GM10266 (cell line): ENCODE measurements around the gene LMTK2.

ENCODE experiments used
- DNase-seq: peaks from one replicate; pipeline ENCODE4 v3.0.0; 2012; ENCODE audit errors: extremely low spot score
- TF ChIP-seq, protein P1 (sequence below): IDR thresholded peaks from 2 replicates; pipeline ENCODE4 v1.5.1; 2012; ENCODE audit warnings: mild to moderate bottlenecking, low read depth; ENCODE audit not compliant: control insufficient read depth, insufficient read depth; ENCODE audit errors: missing control alignments

LMTK2 gene

DNA sequence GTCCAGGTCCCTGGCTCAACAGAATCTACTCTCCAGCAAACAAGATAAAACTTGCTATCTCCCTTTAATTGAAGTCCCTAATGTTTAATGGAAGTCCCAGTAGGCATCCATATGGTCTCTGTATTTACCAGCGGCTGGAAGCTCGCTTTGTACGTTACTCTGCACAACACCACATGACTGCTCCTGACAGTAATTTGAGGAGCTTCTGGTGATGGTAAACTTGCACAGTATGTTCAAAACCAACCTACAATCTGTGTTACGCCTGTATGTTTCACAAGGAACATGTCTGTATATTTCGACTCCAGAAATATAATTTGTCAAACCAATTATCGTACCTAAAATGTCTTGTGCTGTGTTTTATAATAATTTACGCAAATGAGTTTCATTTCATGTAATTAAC, 149.8 kb downstream of the LMTK2 start:
- TF ChIP-seq, protein P1, sequence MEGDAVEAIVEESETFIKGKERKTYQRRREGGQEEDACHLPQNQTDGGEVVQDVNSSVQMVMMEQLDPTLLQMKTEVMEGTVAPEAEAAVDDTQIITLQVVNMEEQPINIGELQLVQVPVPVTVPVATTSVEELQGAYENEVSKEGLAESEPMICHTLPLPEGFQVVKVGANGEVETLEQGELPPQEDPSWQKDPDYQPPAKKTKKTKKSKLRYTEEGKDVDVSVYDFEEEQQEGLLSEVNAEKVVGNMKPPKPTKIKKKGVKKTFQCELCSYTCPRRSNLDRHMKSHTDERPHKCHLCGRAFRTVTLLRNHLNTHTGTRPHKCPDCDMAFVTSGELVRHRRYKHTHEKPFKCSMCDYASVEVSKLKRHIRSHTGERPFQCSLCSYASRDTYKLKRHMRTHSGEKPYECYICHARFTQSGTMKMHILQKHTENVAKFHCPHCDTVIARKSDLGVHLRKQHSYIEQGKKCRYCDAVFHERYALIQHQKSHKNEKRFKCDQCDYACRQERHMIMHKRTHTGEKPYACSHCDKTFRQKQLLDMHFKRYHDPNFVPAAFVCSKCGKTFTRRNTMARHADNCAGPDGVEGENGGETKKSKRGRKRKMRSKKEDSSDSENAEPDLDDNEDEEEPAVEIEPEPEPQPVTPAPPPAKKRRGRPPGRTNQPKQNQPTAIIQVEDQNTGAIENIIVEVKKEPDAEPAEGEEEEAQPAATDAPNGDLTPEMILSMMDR = no peak
- DNase-seq = no peak

DNA sequence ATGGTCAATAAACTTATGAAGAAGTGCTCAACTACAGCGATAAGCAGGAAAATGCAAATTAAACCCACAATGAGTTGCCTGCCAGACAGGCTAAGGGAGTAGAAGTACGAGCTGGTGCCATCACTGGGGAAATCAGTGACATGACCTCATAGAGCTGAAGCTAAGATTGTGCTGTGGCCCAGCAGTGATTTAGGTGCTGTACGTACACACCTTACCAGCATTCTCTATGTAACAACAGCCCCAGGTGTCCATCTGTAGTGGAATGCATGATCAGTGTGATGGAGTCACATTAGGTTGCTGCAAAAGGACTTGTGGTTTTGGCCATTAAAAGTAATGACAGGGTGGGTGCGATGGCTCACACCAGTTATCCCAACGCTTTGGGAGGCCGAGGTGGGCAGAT, 151.0 kb downstream of the LMTK2 start:
- TF ChIP-seq, protein P1 = no peak
- DNase-seq = no peak
